ENCODE measurements around the gene RNU6-1. TPM values are rescaled to one million over a fixed set of nuclear protein-coding genes. Genes with fewer than 3 reads are reported as not detected.

The RNU6-1 gene
- total RNA-seq, 1 donor = not detected

- peak overlapping the region; percentile 89 for H3K4me3 ChIP-seq (ENCODE audit: low read depth, low read length)
- DNase-seq (ENCODE audit: low read depth) = no peak
- TF ChIP-seq CTCF (IDR thresholded peaks at IDR 0.05; ENCODE audit: insufficient read depth, low read length) = no peak
Observed at GRCh38 chr15:67841513-67841762, 1.6 kb upstream of the RNU6-1 start.

- peak; percentile 62 for DNase-seq (ENCODE audit: low read depth)
- H3K4me3 ChIP-seq (ENCODE audit: low read depth, low read length) = peak overlapping the region; percentile 89
- peak; percentile 15 for TF ChIP-seq CTCF (IDR thresholded peaks at IDR 0.05; ENCODE audit: insufficient read depth, low read length)
Observed at GRCh38 chr15:67840749-67841512, 1.1 kb upstream of the RNU6-1 start.

GRCh38 chr15:67839499-67839928, 331 bp downstream of the RNU6-1 start:
- DNase-seq (ENCODE audit: low read depth) = peak; percentile 63
- H3K4me3 ChIP-seq (ENCODE audit: low read depth, low read length) = peak overlapping the region; percentile 49
- TF ChIP-seq CTCF (IDR thresholded peaks at IDR 0.05; ENCODE audit: insufficient read depth, low read length) = no peak

DNA sequence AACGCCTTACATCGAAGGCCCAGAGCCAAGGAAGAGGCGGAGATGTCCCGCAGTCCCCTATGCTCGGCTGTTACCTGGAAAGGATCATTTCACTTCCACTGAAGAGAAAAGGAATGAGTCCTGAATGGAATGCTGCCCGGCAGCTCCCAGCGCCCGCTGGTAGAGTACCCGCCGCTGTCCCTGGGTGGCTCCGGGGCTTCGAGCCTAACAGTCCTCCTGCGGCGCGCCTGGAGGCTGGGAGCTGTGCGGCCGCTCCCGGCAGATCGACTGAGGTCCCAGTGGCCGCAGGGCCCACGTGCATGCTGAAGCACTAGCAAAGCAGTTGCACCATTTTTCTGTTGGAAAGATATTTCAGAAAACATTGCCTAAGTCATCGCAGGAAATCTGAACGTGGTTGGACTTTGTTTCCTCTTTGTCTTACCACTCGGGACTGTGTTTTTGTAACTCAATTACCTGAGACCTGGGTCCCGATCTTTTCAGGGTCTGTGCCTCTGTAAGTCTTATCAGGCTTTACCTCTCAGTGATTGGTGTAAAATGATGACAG, 984 bp downstream of the RNU6-1 start:
- DNase-seq (ENCODE audit: low read depth) = no peak
- TF ChIP-seq CTCF (IDR thresholded peaks at IDR 0.05; ENCODE audit: insufficient read depth, low read length) = no peak
- H3K4me3 ChIP-seq (ENCODE audit: low read depth, low read length) = no peak overlapping the region

DNA sequence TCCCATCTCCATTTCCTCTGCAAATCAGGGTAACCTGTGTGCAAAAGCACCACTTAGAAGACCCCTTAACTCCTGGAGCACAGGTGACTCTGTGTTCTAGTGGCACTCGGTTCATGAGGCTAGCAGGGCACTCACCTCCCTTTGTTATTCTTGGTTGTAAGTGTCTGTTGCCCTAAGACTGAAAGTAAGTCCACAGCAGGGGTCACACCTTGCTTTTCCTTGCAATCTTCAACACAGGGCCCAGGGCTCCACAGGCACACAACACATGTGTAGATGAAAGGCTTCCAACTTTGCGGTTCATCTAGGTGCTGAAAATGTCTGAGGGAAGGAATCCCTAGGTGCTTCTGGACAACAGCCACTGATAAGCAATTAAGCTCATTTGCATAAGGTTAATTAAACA, 2.9 kb downstream of the RNU6-1 start:
- no peak overlapping the region for H3K4me3 ChIP-seq (ENCODE audit: low read depth, low read length)
- DNase-seq (ENCODE audit: low read depth) = no peak
- TF ChIP-seq CTCF (IDR thresholded peaks at IDR 0.05; ENCODE audit: insufficient read depth, low read length) = no peak

DNA sequence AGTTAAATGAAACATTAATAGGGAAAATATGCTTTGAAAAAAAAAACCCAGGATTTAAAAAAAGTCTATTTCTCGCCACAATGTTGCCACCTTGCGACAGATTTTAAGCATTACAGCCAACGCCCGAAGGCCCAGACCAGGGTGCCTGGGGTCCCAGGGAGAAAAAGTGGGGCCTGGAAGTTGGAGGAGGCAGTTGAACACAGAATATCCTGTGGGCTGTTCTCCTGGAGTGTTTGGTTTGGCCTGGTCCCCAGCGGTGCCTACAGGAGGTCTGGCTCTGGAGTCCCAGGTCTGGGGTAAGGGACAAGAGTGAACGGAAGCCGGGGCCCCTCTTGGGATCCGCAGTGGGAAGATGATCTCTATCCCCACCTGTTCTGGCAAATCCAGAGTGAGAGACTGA, 3.4 kb downstream of the RNU6-1 start:
- no peak overlapping the region for H3K4me3 ChIP-seq (ENCODE audit: low read depth, low read length)
- peak; percentile 79 for TF ChIP-seq CTCF (IDR thresholded peaks at IDR 0.05; ENCODE audit: insufficient read depth, low read length)
- peak; percentile 63 for DNase-seq (ENCODE audit: low read depth)

GRCh38 chr15:67836134-67836455, 3.8 kb downstream of the RNU6-1 start:
- H3K4me3 ChIP-seq (ENCODE audit: low read depth, low read length) = peak overlapping the region; percentile 34
- DNase-seq (ENCODE audit: low read depth) = no peak
- TF ChIP-seq CTCF (IDR thresholded peaks at IDR 0.05; ENCODE audit: insufficient read depth, low read length) = no peak

All from fibroblast of the aortic adventitia (primary cell).